ENCODE results near the gene LRRC27. TPM values are rescaled to one million over a fixed set of nuclear protein-coding genes. Genes with fewer than 3 reads are reported as not detected.
A peak's percentile ranks its signal among the peaks of the same experiment; 100 is the strongest.

LRRC27 gene
- total RNA-seq, 1 experiment from 2014 or later, result 4.1 TPM

GRCh38 chr10:132417957-132418441, 86.0 kb downstream of the LRRC27 start:
- Histone ChIP-seq H3K79me2 (ENCODE audit: insufficient read depth, low read length) (peaks cover 12% of the 10 kb centered on the region; the same call in 1 of the 2 replicates), H3K9me2 (ENCODE audit: insufficient read depth) (no peaks in the 10 kb centered on the region), H2AFZ (ENCODE audit: low read depth, low read length, poor library complexity, severe bottlenecking) (no peak overlapping the region), H3K4me3 (replicated peaks in 1 of 2; ENCODE audit: low read depth in 1 of 2, low read length in 2 of 2) (no peak overlapping the region), H3K9ac (ENCODE audit: low read length) (peak overlapping the region; percentile 39; the same call in 1 of the 2 replicates), H3K4me1 (ENCODE audit: control insufficient read depth in 1 of 2, insufficient read depth in 2 of 2, low read length in 2 of 2) (peaks cover 33 to 42% of the 10 kb centered on the region in 2 experiments), H3K27me3 (ENCODE audit: insufficient read depth, low read length) (no peaks in the 10 kb centered on the region), H3K27ac (ENCODE audit: low read depth, low read length) (peak overlapping the region; percentile 66), H3K4me2 (ENCODE audit: low read length) (peak overlapping the region; percentile 60; the same call in 1 of the 2 replicates), H3K36me3 (ENCODE audit: control insufficient read depth in 1 of 2, insufficient read depth in 2 of 2, low read length in 2 of 2) (peaks cover 0 to 6% of the 10 kb centered on the region in 2 experiments; a peak in 1 of 4 replicates), H3K9me3 (ENCODE audit: control insufficient read depth in 1 of 2, insufficient read depth in 1 of 2, low read depth in 1 of 2, low read length in 2 of 2) (no peaks in the 10 kb centered on the region), H4K20me1 (ENCODE audit: insufficient read depth) (no peaks in the 10 kb centered on the region)
- ChIA-PET CTCF (no interaction called here), POLR2A (interaction anchor here (1.2 kb wide), 1 partner anchor 8 kb away, joined by 10 read pairs; no protein-coding TSS in a partner anchor), RAD21 (ENCODE audit: low non-redundant PET in 1 of 2, low total read pairs in 2 of 2, uncharacterized antibody in 2 of 2, unreplicated experiment in 2 of 2) (no interaction called here)
- no peak for ATAC-seq
- TF ChIP-seq SIN3A (IDR thresholded peaks at IDR 0.05; ENCODE audit: low read depth) (no peak), EGR1 (IDR thresholded peaks at IDR 0.05; ENCODE audit: low read depth) (no peak), POLR2AphosphoS5 (IDR thresholded peaks at IDR 0.05; ENCODE audit: low read depth, low read length) (no peak), ZFX (IDR thresholded peaks at IDR 0.05) (no peak), CEBPB (IDR thresholded peaks at IDR 0.05; ENCODE audit: low read depth) (no peak), RAD21 (IDR thresholded peaks at IDR 0.05; ENCODE audit: low read depth) (no peak), FOSL1 (IDR thresholded peaks at IDR 0.05; ENCODE audit: low read depth) (no peak), POLR2A (IDR thresholded peaks at IDR 0.05; ENCODE audit: borderline replicate concordance, extremely low read depth, insufficient read depth, insufficient read length) (no peak), REST (IDR thresholded peaks at IDR 0.05; ENCODE audit: low read depth) (no peak), ZNF274 (IDR thresholded peaks at IDR 0.05; ENCODE audit: low read depth, low read length) (no peak), CBX3 (IDR thresholded peaks at IDR 0.05; ENCODE audit: low read depth) (no peak), SRF (IDR thresholded peaks at IDR 0.05; ENCODE audit: low read depth) (no peak), EZH2phosphoT487 (IDR thresholded peaks at IDR 0.05; ENCODE audit: borderline replicate concordance) (no peak), TCF7L2 (IDR thresholded peaks at IDR 0.05; ENCODE audit: borderline replicate concordance, extremely low read depth, insufficient read depth, insufficient read length) (no peak), ZBTB33 (IDR thresholded peaks at IDR 0.05; ENCODE audit: extremely low read depth, insufficient replicate concordance, low read length) (no peak), SP1 (IDR thresholded peaks at IDR 0.05; ENCODE audit: low read depth) (no peak), CTCF (IDR thresholded peaks at IDR 0.05 in 2 of 3, conservative IDR thresholded peaks at IDR 0.05 in 1 of 3; ENCODE audit: borderline replicate concordance in 1 of 3, insufficient read depth in 1 of 3, low read depth in 2 of 3, low read length in 2 of 3) (no peak), EZH2 (IDR thresholded peaks at IDR 0.05) (no peak)
- intact Hi-C loops (cut with micrococcal nuclease), result no loop called here
- no peak for DNase-seq (ENCODE audit: low read depth, low spot score)
- no TSS peak for BruUV-seq (replicated peaks)
